Effector CD4-positive, alpha-beta T cell (primary cell): ENCODE data around the gene GSTA5.
"Not testable (repeated sequence)": the region's sequence is repeated elsewhere in the genome, so short reads cannot be mapped to it uniquely, and the experiment has no call there.

Experiments
- DNase-seq: peaks from one replicate; pipeline ENCODE4 v3.0.0-alpha.2; 2020

The GSTA5 gene

GRCh38 chr6:52787917-52788316, 52.7 kb downstream of the GSTA5 start:
- DNase-seq = no peak

- DNase-seq = no peak
These were observed 54.2 kb downstream of the GSTA5 start for GRCh38 chr6:52786249-52786956.

GRCh38 chr6:52782696-52783274, 57.8 kb downstream of the GSTA5 start:
- not testable (repeated sequence) for DNase-seq

- DNase-seq = not testable (repeated sequence)
These were observed 58.4 kb downstream of the GSTA5 start for GRCh38 chr6:52782209-52782608.
